Lung (tissue), 12 donors: ENCODE measurements around the gene PPP2R5C. TPM values are rescaled to one million over a fixed set of nuclear protein-coding genes. Genes with fewer than 3 reads are reported as not detected.

Source experiments
- ATAC-seq: fragments of 200-7000 bp; cut with Tn5 transposase; one replicate; pipeline ENCODE4 v1.9.1; 2020; ENCODE audit warnings: moderate number of reproducible peaks; ENCODE audit not compliant: insufficient read depth, low FRiP score
- DNase-seq, 3 donors: peaks; one replicate each; pipeline ENCODE4 v3.0.0-alpha.2; 2013 to 2017
- H3K27ac ChIP-seq, 2 donors: one replicate each; pipeline ENCODE4 v1.5.1; 2013; ENCODE audit warnings: mild to moderate bottlenecking in 2 of 2, moderate library complexity in 2 of 2, control low read depth in 1 of 2, inconsistent platforms in 1 of 2, low read depth in 1 of 2, low read length in 1 of 2
- H3K27me3 ChIP-seq, 3 donors: one replicate each; pipeline ENCODE4 v1.5.1; 2013; ENCODE audit warnings: low read length in 2 of 3; ENCODE audit not compliant: control insufficient read depth in 3 of 3, insufficient read depth in 3 of 3
- H3K36me3 ChIP-seq, 4 donors: one replicate each; pipeline ENCODE4 v1.5.1; 2013; ENCODE audit warnings: low read length in 4 of 4, mild to moderate bottlenecking in 1 of 4, moderate library complexity in 1 of 4; ENCODE audit not compliant: control insufficient read depth in 4 of 4, insufficient read depth in 4 of 4
- H3K4me1 ChIP-seq, 5 donors: one replicate each; pipeline ENCODE4 v1.5.1; 2013; ENCODE audit warnings: low read length in 5 of 5, mild to moderate bottlenecking in 2 of 5, moderate library complexity in 1 of 5; ENCODE audit not compliant: control insufficient read depth in 5 of 5, insufficient read depth in 5 of 5
- H3K4me3 ChIP-seq: one replicate; pipeline ENCODE4 v1.5.1; 2013; ENCODE audit warnings: mild to moderate bottlenecking, control low read depth, moderate library complexity
- H3K9ac ChIP-seq, 2 donors: one replicate each; pipeline ENCODE4 v1.5.1; 2013; ENCODE audit warnings: low read length in 2 of 2, control low read depth in 1 of 2; ENCODE audit not compliant: insufficient read depth in 1 of 2
- H3K9me3 ChIP-seq, 4 donors: one replicate each; pipeline ENCODE4 v1.5.1; 2013; ENCODE audit warnings: low read length in 3 of 4, mild to moderate bottlenecking in 1 of 4, moderate library complexity in 1 of 4; ENCODE audit not compliant: control insufficient read depth in 4 of 4, insufficient read depth in 3 of 4
- WGBS, 2 donors: extraction: QIAGEN DNeasy Blood & Tissue Kit; methylation state at CpG; one replicate each; pipeline ENCODE4 v1.1.7; 2013; 5-methylcytosine and 5-hydroxymethylcytosine counted together
- polyA plus RNA-seq, 2 donors: library from polyadenylated mRNA; stranded (reverse); fragments of 200-250 nt; gene quantifications; one replicate each; pipeline ENCODE4 v1.2.1, GENCODE V29; 2013
- total RNA-seq, 2 donors: library from RNA; depleted of rRNA in 1 of 2; stranded (reverse); fragments of >200 nt in 1 of 2; gene quantifications; one replicate each; pipeline ENCODE4 v1.2.1, GENCODE V29; 2014 to 2021
- TF ChIP-seq, protein P1 (sequence below): IDR thresholded peaks from 2 replicates; pipeline ENCODE4 v1.5.1; 2012; ENCODE audit warnings: mild to moderate bottlenecking; ENCODE audit errors: control extremely low read depth, extremely low read depth
- donor health status: control.
- donor health status: control.
- donor health status: Bipolar disorder and iron deficiency.
- donor health status: healthy.
- donor health status: DM: yes; HTN: yes; CAD: no.

The PPP2R5C gene
- total and polyA plus RNA-seq, 4 donors, result 66.6 to 180 (median 126) TPM

DNA sequence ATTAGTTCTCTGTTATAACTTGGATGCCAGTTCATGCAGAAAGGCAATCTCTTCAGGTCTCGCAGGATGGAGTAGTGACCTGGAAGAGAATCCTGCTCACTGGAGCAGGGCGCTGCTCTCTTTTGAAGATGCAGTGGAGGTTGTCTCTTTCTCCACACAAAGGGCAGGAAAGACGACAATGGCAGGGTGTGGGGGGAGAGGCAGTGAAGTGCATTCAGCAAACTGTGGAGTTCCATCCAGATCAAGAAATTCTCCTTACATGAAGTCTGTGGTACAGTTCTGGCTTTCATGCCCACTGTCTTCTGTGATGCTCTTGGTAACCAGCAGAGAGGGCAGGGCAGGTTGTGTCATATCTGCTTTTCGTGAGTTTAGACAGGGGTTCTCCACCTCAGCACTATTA is 6.6 kb upstream of the PPP2R5C start:
- Histone ChIP-seq H3K27ac (no peak overlapping the region), H3K36me3 (no peaks in the 10 kb centered on the region), H3K4me3 (no peak overlapping the region), H3K27me3 (peaks cover 0 to 12% (median 2%) of the 10 kb centered on the region in 3 donors), H3K9me3 (no peaks in the 10 kb centered on the region), H3K4me1 (peaks cover 0 to 1% (median 0%) of the 10 kb centered on the region in 5 donors), H3K9ac (no peak overlapping the region)
- ATAC-seq (no peak), DNase-seq (no peak)
- 73 to 82% methylated on average over 4 of the region's 4 CpGs for WGBS, 2 donors
- TF ChIP-seq, protein P1, sequence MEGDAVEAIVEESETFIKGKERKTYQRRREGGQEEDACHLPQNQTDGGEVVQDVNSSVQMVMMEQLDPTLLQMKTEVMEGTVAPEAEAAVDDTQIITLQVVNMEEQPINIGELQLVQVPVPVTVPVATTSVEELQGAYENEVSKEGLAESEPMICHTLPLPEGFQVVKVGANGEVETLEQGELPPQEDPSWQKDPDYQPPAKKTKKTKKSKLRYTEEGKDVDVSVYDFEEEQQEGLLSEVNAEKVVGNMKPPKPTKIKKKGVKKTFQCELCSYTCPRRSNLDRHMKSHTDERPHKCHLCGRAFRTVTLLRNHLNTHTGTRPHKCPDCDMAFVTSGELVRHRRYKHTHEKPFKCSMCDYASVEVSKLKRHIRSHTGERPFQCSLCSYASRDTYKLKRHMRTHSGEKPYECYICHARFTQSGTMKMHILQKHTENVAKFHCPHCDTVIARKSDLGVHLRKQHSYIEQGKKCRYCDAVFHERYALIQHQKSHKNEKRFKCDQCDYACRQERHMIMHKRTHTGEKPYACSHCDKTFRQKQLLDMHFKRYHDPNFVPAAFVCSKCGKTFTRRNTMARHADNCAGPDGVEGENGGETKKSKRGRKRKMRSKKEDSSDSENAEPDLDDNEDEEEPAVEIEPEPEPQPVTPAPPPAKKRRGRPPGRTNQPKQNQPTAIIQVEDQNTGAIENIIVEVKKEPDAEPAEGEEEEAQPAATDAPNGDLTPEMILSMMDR, result no peak

DNA sequence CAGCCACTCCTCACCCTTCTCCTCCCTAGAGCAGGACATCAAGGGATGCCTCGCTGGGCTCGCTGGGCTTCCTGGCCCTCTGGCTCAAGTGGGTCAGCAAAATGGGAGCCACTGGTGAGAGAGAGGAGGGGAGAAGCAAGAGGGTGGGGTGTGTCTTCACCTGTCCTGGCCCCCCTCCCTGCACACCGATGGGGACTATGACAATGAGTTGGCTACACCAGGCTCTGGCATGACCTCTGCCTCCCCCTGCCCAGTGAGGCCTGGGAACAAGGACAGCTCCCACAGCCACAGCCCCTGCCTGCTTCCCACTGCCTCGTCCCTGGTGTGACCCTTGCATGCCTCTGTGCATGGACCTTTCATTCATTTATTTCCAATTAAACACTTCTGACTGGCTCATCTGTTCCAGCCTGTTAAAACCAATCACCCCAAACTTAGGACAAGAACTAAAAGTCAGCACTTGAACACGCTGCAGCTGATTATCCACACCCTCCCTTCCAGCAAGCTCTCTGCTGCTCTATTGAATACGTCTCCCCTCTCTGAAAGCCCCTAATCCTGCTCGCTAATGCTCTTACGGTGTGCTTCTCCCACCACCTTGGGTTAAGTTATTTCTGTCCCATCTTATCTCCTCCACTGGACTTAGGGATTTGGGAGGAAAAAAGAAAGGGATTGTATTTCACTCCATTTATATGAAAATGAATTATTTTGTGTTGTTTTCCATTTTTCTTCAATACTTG is 5.8 kb upstream of the PPP2R5C start:
- Histone ChIP-seq H3K36me3 (no peaks in the 10 kb centered on the region), H3K27ac (no peak overlapping the region), H3K9ac (no peak overlapping the region), H3K4me3 (no peak overlapping the region), H3K4me1 (peaks cover 0 to 4% (median 0%) of the 10 kb centered on the region in 5 donors), H3K27me3 (peaks cover 0 to 12% (median 2%) of the 10 kb centered on the region in 3 donors), H3K9me3 (no peaks in the 10 kb centered on the region)
- DNase-seq (no peak), ATAC-seq (no peak)
- TF ChIP-seq, protein P1, result no peak
- 81 to 89% methylated on average over 8 of the region's 8 CpGs for WGBS, 2 donors

DNA sequence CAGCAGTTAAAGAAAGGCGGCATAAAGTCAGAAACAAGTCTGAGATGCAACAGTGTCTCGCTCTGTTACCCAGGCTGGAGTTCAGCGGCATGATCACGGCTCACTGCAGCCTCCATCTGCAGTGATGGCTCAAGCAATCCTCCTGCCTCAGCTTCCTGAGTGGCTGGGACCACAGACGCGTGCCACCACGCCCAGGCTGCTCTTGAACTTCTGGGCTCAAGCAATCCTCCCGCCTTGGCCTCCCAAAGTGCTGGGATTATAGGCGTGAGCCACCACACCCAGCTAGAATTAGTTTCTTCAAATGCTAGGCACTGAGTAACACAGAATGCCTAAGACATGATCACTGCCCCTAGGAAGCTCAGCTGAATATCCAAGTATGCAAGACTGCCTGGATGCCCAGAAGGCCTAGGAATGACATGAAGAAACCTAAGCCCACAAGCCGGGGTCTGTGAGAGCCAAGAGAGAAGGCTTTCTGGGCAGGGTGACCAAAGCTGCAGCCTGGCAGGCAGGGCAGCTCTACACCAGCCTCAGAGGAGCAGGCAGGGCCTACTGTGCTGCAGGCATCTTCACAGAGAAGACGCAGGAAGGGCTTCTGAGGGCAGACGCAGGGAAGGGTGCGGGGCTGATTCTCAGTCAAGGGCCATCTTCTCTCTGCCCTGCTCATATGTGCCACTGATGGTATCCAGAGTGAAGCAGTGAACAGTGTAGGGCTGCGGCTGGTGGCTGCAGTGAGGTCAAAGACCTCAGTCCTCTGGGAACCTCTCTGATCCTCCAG is 4.3 kb upstream of the PPP2R5C start:
- DNase-seq, result no peak
- ATAC-seq, result no peak
- H3K4me1 ChIP-seq, result peaks cover 0 to 6% (median 0%) of the 10 kb centered on the region in 5 donors
- no peaks in the 10 kb centered on the region for H3K36me3 ChIP-seq
- H3K9me3 ChIP-seq, result no peaks in the 10 kb centered on the region
- WGBS, 2 donors, result 93 to 95% methylated on average over 14 of the region's 14 CpGs
- no peak overlapping the region for H3K4me3 ChIP-seq
- TF ChIP-seq, protein P1, result no peak
- peaks cover 0 to 5% (median 2%) of the 10 kb centered on the region in 3 donors for H3K27me3 ChIP-seq
- H3K9ac ChIP-seq, result no peak overlapping the region
- no peak overlapping the region for H3K27ac ChIP-seq
